ENCODE measurements around the gene NCSTN.

- TF ChIP-seq POLR2A (IDR thresholded peaks at IDR 0.05; ENCODE audit: low read length) (no peak), GATA1 (IDR thresholded peaks at IDR 0.05; ENCODE audit: low read depth, low read length) (no peak)
Observed at GRCh38 chr1:160296036-160296435, 47.1 kb upstream of the NCSTN start.
